Liver (tissue), 9 donors: Measurements from ENCODE around the gene PRKN. TPM values are rescaled to one million over a fixed set of nuclear protein-coding genes. Genes with fewer than 3 reads are reported as not detected.

Experiments used
- DNase-seq: peaks from one replicate; pipeline ENCODE4 v3.0.0-alpha.2; 2017; ENCODE audit warnings: low spot score
- H3K27ac ChIP-seq, 2 donors: one replicate each; pipeline ENCODE4 v1.7.0; 2013; ENCODE audit warnings: inconsistent platforms in 2 of 2, low read length in 2 of 2, control low read depth in 1 of 2, low read depth in 1 of 2, mild to moderate bottlenecking in 1 of 2
- H3K27me3 ChIP-seq, 4 donors: one replicate each; pipeline versions ENCODE4 v1.6.1 to v1.7.0; 2013; ENCODE audit warnings: low read length in 3 of 4, inconsistent platforms in 1 of 4, mild to moderate bottlenecking in 1 of 4, moderate library complexity in 1 of 4; ENCODE audit not compliant: control insufficient read depth in 4 of 4, insufficient read depth in 4 of 4
- H3K36me3 ChIP-seq, 4 donors: one replicate each; pipeline versions ENCODE4 v1.6.1 to v1.7.0; 2013; ENCODE audit warnings: low read length in 3 of 4, mild to moderate bottlenecking in 3 of 4, low read depth in 1 of 4, moderate library complexity in 1 of 4; ENCODE audit not compliant: control insufficient read depth in 4 of 4, insufficient read depth in 3 of 4
- H3K4me1 ChIP-seq, 4 donors: one replicate each; pipeline versions ENCODE4 v1.6.1 to v1.7.0; 2013; ENCODE audit warnings: low read length in 3 of 4, mild to moderate bottlenecking in 3 of 4, moderate library complexity in 1 of 4; ENCODE audit not compliant: control insufficient read depth in 4 of 4, insufficient read depth in 4 of 4
- H3K4me3 ChIP-seq, 3 donors: one replicate each; pipeline versions ENCODE4 v1.6.1 to v1.7.0; 2013; ENCODE audit warnings: low read length in 3 of 3, control low read depth in 1 of 3, low read depth in 1 of 3, mild to moderate bottlenecking in 1 of 3
- H3K9ac ChIP-seq, 2 donors: one replicate each; pipeline ENCODE4 v1.7.0; 2013; ENCODE audit warnings: low read length in 2 of 2, mild to moderate bottlenecking in 2 of 2, moderate library complexity in 2 of 2, control low read depth in 1 of 2, low read depth in 1 of 2
- H3K9me3 ChIP-seq, 4 donors: one replicate each; pipeline versions ENCODE4 v1.6.1 to v1.7.0; 2013; ENCODE audit warnings: low read length in 3 of 4; ENCODE audit not compliant: control insufficient read depth in 4 of 4
- ATF3 ChIP-seq: IDR thresholded peaks from 2 replicates; pipeline ENCODE4 v1.6.1; 2016; ENCODE audit warnings: antibody characterized with exemption
- CTCF ChIP-seq: fragments of 150-350 bp; IDR thresholded peaks from 2 replicates; pipeline ENCODE4 v1.5.1; 2017; ENCODE audit warnings: improper control_type of control experiment, low read depth, low read length; ENCODE audit not compliant: missing input control
- EGR1 ChIP-seq, 2 donors: IDR thresholded peaks; 2 replicates each; pipeline ENCODE4 v1.6.1; 2016 to 2018; ENCODE audit warnings: antibody characterized with exemption in 2 of 2, low read depth in 2 of 2
- FOXA1 ChIP-seq: IDR thresholded peaks from 2 replicates; pipeline ENCODE4 v1.6.1; 2016; ENCODE audit warnings: antibody characterized with exemption
- FOXA2 ChIP-seq: IDR thresholded peaks from 2 replicates; pipeline ENCODE4 v1.6.1; 2016; ENCODE audit warnings: antibody characterized with exemption
- GABPA ChIP-seq, 2 donors: IDR thresholded peaks in 1 of 2; conservative IDR thresholded peaks in 1 of 2; 2 replicates each; pipeline ENCODE4 v1.6.1; 2016; ENCODE audit warnings: antibody characterized with exemption in 2 of 2, mild to moderate bottlenecking in 1 of 2, moderate library complexity in 1 of 2
- HNF4A ChIP-seq, 2 donors: conservative IDR thresholded peaks; 2 replicates each; pipeline ENCODE4 v1.6.1; 2016; ENCODE audit warnings: antibody characterized with exemption in 2 of 2, mild to moderate bottlenecking in 2 of 2
- HNF4G ChIP-seq: IDR thresholded peaks from 2 replicates; pipeline ENCODE4 v1.6.1; 2016; ENCODE audit warnings: antibody characterized with exemption
- JUND ChIP-seq, 2 donors: IDR thresholded peaks; 2 replicates each; pipeline ENCODE4 v1.6.1; 2016; ENCODE audit warnings: antibody characterized with exemption in 2 of 2
- MAX ChIP-seq: IDR thresholded peaks from 2 replicates; pipeline ENCODE4 v1.6.1; 2016; ENCODE audit warnings: antibody characterized with exemption
- NR2F2 ChIP-seq: IDR thresholded peaks from 2 replicates; pipeline ENCODE4 v1.6.1; 2016; ENCODE audit warnings: antibody characterized with exemption
- RAD21 ChIP-seq, 2 donors: IDR thresholded peaks; 2 replicates each; pipeline ENCODE4 v1.6.1; 2016; ENCODE audit warnings: antibody characterized with exemption in 2 of 2, mild to moderate bottlenecking in 2 of 2
- REST ChIP-seq: IDR thresholded peaks from 2 replicates; pipeline ENCODE4 v1.6.1; 2016; ENCODE audit warnings: antibody characterized with exemption, mild to moderate bottlenecking
- RXRA ChIP-seq, 2 donors: IDR thresholded peaks; 2 replicates each; pipeline ENCODE4 v1.6.1; 2017 to 2018; ENCODE audit warnings: antibody characterized with exemption in 2 of 2, mild to moderate bottlenecking in 1 of 2
- SP1 ChIP-seq: IDR thresholded peaks from 2 replicates; pipeline ENCODE4 v1.6.1; 2018; ENCODE audit warnings: antibody characterized with exemption, mild to moderate bottlenecking
- YY1 ChIP-seq: IDR thresholded peaks from 2 replicates; pipeline ENCODE4 v1.6.1; 2016; ENCODE audit warnings: antibody characterized with exemption, mild to moderate bottlenecking
- ZBTB33 ChIP-seq: IDR thresholded peaks from 2 replicates; pipeline ENCODE4 v1.6.1; 2016; ENCODE audit warnings: antibody characterized with exemption
- WGBS: extraction: QIAGEN DNeasy Blood & Tissue Kit; methylation state at CpG from one replicate; pipeline ENCODE4 v1.1.7; 2013; 5-methylcytosine and 5-hydroxymethylcytosine counted together
- polyA plus RNA-seq, 2 donors: library from polyadenylated mRNA; stranded (reverse) in 1 of 2; unstranded in 1 of 2; fragments of 200-250 nt in 1 of 2; fragments of >200 nt in 1 of 2; fragmentation: Nextera tagmentation in 1 of 2; extraction: Ambion mirVana in 1 of 2; gene quantifications; one replicate each; pipeline versions ENCODE4 v1.2.1 to v1.2.3, GENCODE V29; 2013 to 2015
- total RNA-seq, 2 donors: library from RNA; depleted of rRNA; stranded (reverse); fragments of >200 nt; gene quantifications; one replicate each; pipeline ENCODE4 v1.2.3, GENCODE V29; 2014
- donor health status: healthy.
- donor health status: healthy.
- donor health status: healthy.
- donor health status: healthy.
- donor health status: healthy.

PRKN gene
- total and polyA plus RNA-seq, 4 donors: 0.47 to 4.1 (median 3.2) TPM

GRCh38 chr6:162331911-162332310 lies 395.7 kb downstream of the PRKN start (continued):
- TF ChIP-seq ATF3 (no peak), FOXA1 (no peak), MAX (no peak), RAD21 (IDR thresholded peaks at IDR 0.05) (no peak)

GRCh38 chr6:162325826-162326225 lies 401.7 kb downstream of the PRKN start:
- H3K27me3 ChIP-seq: no peaks in the 10 kb centered on the region
- 95% methylated on average over 4 of the region's 4 CpGs for WGBS
- no peaks in the 10 kb centered on the region for H3K9me3 ChIP-seq
- TF ChIP-seq RAD21 (IDR thresholded peaks at IDR 0.05) (no peak), HNF4A (conservative IDR thresholded peaks at IDR 0.05) (no peak), GABPA (IDR thresholded peaks at IDR 0.05 in 1 of 2, conservative IDR thresholded peaks at IDR 0.05 in 1 of 2) (no peak), SP1 (no peak), EGR1 (IDR thresholded peaks at IDR 0.05; ENCODE audit: low read depth in 2 of 2) (no peak), CTCF (no peak), RXRA (IDR thresholded peaks at IDR 0.05) (no peak), JUND (IDR thresholded peaks at IDR 0.05) (no peak), HNF4G (no peak)
- H3K27ac ChIP-seq: no peak overlapping the region
- no peak for DNase-seq
- H3K36me3 ChIP-seq: no peaks in the 10 kb centered on the region
- H3K9ac ChIP-seq: no peak overlapping the region
- no peak overlapping the region for H3K4me3 ChIP-seq
- no peaks in the 10 kb centered on the region for H3K4me1 ChIP-seq

- WGBS: 90% methylated on average over 4 of the region's 4 CpGs
- TF ChIP-seq MAX (no peak), HNF4A (conservative IDR thresholded peaks at IDR 0.05) (no peak), RXRA (IDR thresholded peaks at IDR 0.05) (no peak), GABPA (IDR thresholded peaks at IDR 0.05 in 1 of 2, conservative IDR thresholded peaks at IDR 0.05 in 1 of 2) (no peak), YY1 (no peak), REST (no peak), FOXA1 (no peak), FOXA2 (no peak), SP1 (no peak), ZBTB33 (no peak), EGR1 (IDR thresholded peaks at IDR 0.05; ENCODE audit: low read depth in 2 of 2) (no peak), JUND (IDR thresholded peaks at IDR 0.05) (no peak), NR2F2 (no peak), CTCF (no peak), RAD21 (IDR thresholded peaks at IDR 0.05) (no peak), ATF3 (no peak)
- H3K27ac ChIP-seq: no peak overlapping the region
- H3K4me3 ChIP-seq: no peak overlapping the region
- DNase-seq: no peak
- no peaks in the 10 kb centered on the region for H3K27me3 ChIP-seq
- H3K36me3 ChIP-seq: no peaks in the 10 kb centered on the region
- H3K4me1 ChIP-seq: no peaks in the 10 kb centered on the region
- no peaks in the 10 kb centered on the region for H3K9me3 ChIP-seq
- H3K9ac ChIP-seq: no peak overlapping the region
Observed at GRCh38 chr6:162325051-162325450, 402.5 kb downstream of the PRKN start.
